ENCODE data around the gene NF2.

NF2 gene

DNA sequence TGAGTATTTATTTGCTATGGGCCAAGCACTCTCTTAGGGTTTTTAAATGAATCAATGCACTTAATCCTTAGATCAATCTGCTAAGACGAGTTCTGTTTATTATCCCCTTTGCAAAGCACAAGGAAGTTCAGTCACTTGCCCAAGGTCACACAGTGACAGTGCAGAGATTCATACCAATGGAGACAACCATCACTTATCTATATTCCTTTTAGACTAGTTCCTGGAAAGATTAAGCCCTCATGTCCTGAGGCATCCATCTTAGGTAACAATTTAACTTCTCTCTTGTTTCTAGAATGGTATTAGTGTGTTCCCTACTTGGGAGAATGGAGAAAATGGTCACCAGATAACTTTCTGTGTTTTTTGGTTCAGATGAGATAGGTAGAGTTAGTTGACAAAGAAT, 28.3 kb downstream of the NF2 start:
- no peak overlapping the region for H3K4me3 ChIP-seq (ENCODE audit: low read length, poor library complexity, severe bottlenecking)
- no peak overlapping the region for H2AFZ ChIP-seq (ENCODE audit: low read length)
- peaks cover 88% of the 10 kb centered on the region for H3K79me2 ChIP-seq (ENCODE audit: insufficient read depth, low read length)
- H3K36me3 ChIP-seq (ENCODE audit: insufficient read depth, low read length), result no peaks in the 10 kb centered on the region
- H3K9me2 ChIP-seq (replicated peaks; ENCODE audit: low read depth, low read length), result no peaks in the 10 kb centered on the region
- H3K4me2 ChIP-seq (ENCODE audit: low read depth, low read length, poor library complexity, severe bottlenecking), result no peak overlapping the region
- H4K20me1 ChIP-seq (ENCODE audit: insufficient read depth, low read length, poor library complexity, severe bottlenecking), result peaks cover 9% of the 10 kb centered on the region
- no peak overlapping the region for H3K9ac ChIP-seq (ENCODE audit: low read depth, low read length, poor library complexity, severe bottlenecking)
- no peaks in the 10 kb centered on the region for H3K9me3 ChIP-seq (ENCODE audit: insufficient read depth, low read depth, low read length)
- H3K27me3 ChIP-seq (ENCODE audit: insufficient read depth, low read length, poor library complexity, severe bottlenecking), result no peaks in the 10 kb centered on the region
- H3K4me1 ChIP-seq (ENCODE audit: insufficient read depth, low read length, poor library complexity, severe bottlenecking), result peaks cover 46% of the 10 kb centered on the region
- TF ChIP-seq EZH2phosphoT487 (IDR thresholded peaks at IDR 0.05; ENCODE audit: borderline replicate concordance), result no peak
- no peak for TF ChIP-seq CTCF (conservative IDR thresholded peaks at IDR 0.05; ENCODE audit: low read length)
- no peaks in the 10 kb centered on the region for H3F3A ChIP-seq (ENCODE audit: low read depth)

GRCh38 chr22:29632672-29633071, 29.2 kb downstream of the NF2 start:
- peaks cover 42% of the 10 kb centered on the region for H3K4me1 ChIP-seq (ENCODE audit: insufficient read depth, low read length, poor library complexity, severe bottlenecking)
- H3K9me2 ChIP-seq (replicated peaks; ENCODE audit: low read depth, low read length), result no peaks in the 10 kb centered on the region
- H3K9me3 ChIP-seq (ENCODE audit: insufficient read depth, low read depth, low read length), result no peaks in the 10 kb centered on the region
- peaks cover 80% of the 10 kb centered on the region for H3K79me2 ChIP-seq (ENCODE audit: insufficient read depth, low read length)
- H4K20me1 ChIP-seq (ENCODE audit: insufficient read depth, low read length, poor library complexity, severe bottlenecking), result peaks cover 6% of the 10 kb centered on the region
- H3K9ac ChIP-seq (ENCODE audit: low read depth, low read length, poor library complexity, severe bottlenecking), result no peak overlapping the region
- H3F3A ChIP-seq (ENCODE audit: low read depth), result no peaks in the 10 kb centered on the region
- H3K4me2 ChIP-seq (ENCODE audit: low read depth, low read length, poor library complexity, severe bottlenecking), result no peak overlapping the region
- H3K36me3 ChIP-seq (ENCODE audit: insufficient read depth, low read length), result peaks cover 6% of the 10 kb centered on the region; the same call in 1 of the 2 replicates
- no peaks in the 10 kb centered on the region for H3K27me3 ChIP-seq (ENCODE audit: insufficient read depth, low read length, poor library complexity, severe bottlenecking)
- no peak overlapping the region for H2AFZ ChIP-seq (ENCODE audit: low read length)
- TF ChIP-seq EZH2phosphoT487 (IDR thresholded peaks at IDR 0.05; ENCODE audit: borderline replicate concordance) (no peak), CTCF (conservative IDR thresholded peaks at IDR 0.05; ENCODE audit: low read length) (no peak)
- H3K4me3 ChIP-seq (ENCODE audit: low read length, poor library complexity, severe bottlenecking), result no peak overlapping the region

GRCh38 chr22:29633514-29634312, 30.3 kb downstream of the NF2 start:
- Histone ChIP-seq H3K9me2 (replicated peaks; ENCODE audit: low read depth, low read length) (no peaks in the 10 kb centered on the region), H3K4me2 (ENCODE audit: low read depth, low read length, poor library complexity, severe bottlenecking) (peak overlapping the region; percentile 15), H3K79me2 (ENCODE audit: insufficient read depth, low read length) (peaks cover 71% of the 10 kb centered on the region), H3K9me3 (ENCODE audit: insufficient read depth, low read depth, low read length) (no peaks in the 10 kb centered on the region), H3K36me3 (ENCODE audit: insufficient read depth, low read length) (peaks cover 14% of the 10 kb centered on the region), H3F3A (ENCODE audit: low read depth) (no peaks in the 10 kb centered on the region), H4K20me1 (ENCODE audit: insufficient read depth, low read length, poor library complexity, severe bottlenecking) (peaks cover 6% of the 10 kb centered on the region), H3K4me3 (ENCODE audit: low read length, poor library complexity, severe bottlenecking) (no peak overlapping the region), H2AFZ (ENCODE audit: low read length) (no peak overlapping the region), H3K27me3 (ENCODE audit: insufficient read depth, low read length, poor library complexity, severe bottlenecking) (no peaks in the 10 kb centered on the region), H3K9ac (ENCODE audit: low read depth, low read length, poor library complexity, severe bottlenecking) (no peak overlapping the region), H3K4me1 (ENCODE audit: insufficient read depth, low read length, poor library complexity, severe bottlenecking) (peaks cover 37% of the 10 kb centered on the region)
- TF ChIP-seq CTCF (conservative IDR thresholded peaks at IDR 0.05; ENCODE audit: low read length) (no peak), EZH2phosphoT487 (IDR thresholded peaks at IDR 0.05; ENCODE audit: borderline replicate concordance) (no peak)
